T-helper 2 cell treated with Interferon-gamma antibody and Interleukin-4, amounts not matched to agents 100 ng/mL and 5 ng/mL, for 36 hours (primary cell): ENCODE data around the gene PIN1. TPM values are rescaled to one million over a fixed set of nuclear protein-coding genes. Genes with fewer than 3 reads are reported as not detected.
"Not testable (repeated sequence)": the region's sequence is repeated elsewhere in the genome, so short reads cannot be mapped to it uniquely, and the experiment has no call there.

Experiments used
- intact Hi-C: fragments of 100-400 bp; cut with micrococcal nuclease; formaldehyde crosslinking; loops from one replicate; pipeline ENCODE4 v1.15.1; 2023
- total RNA-seq: library from RNA; stranded (reverse); gene quantifications from 2 replicates; pipeline ENCODE4 v1.2.3, GENCODE V29; 2022

Gene PIN1
- total RNA-seq, 1 donor from 2014 or later: 91.0 TPM

- intact Hi-C loops: loop anchor here (2.0 kb wide), 2 partner anchors 49 to 677 kb away; partner anchors contain the start of genes ZNF317 and ZNF846
Observed at GRCh38 chr19:9818175-9818733, 16.9 kb upstream of the PIN1 start.

GRCh38 chr19:9818734-9819595, 16.2 kb upstream of the PIN1 start, which contains the start of gene FBXL12:
Gene FBXL12, minus strand, starts transcription at chr19:9819079. Its CDS starts 266 bp downstream, at chr19:9818813.
- intact Hi-C loops: loop anchor here (1.0 to 2.0 kb wide), 7 partner anchors 16 to 987 kb away; partner anchors contain the start of genes MBD3L1, PIN1, ZNF317 and ZNF558

- intact Hi-C loops: loop anchor here (1.0 to 2.0 kb wide), 7 partner anchors 16 to 987 kb away; partner anchors contain the start of genes MBD3L1, PIN1, ZNF317 and ZNF558
Observed at GRCh38 chr19:9819596-9819909, 15.6 kb upstream of the PIN1 start.

GRCh38 chr19:9820034-9820433, 15.1 kb upstream of the PIN1 start:
- intact Hi-C loops: not testable (repeated sequence)

- intact Hi-C loops: no loop called here
Observed at GRCh38 chr19:9823816-9824215, 11.3 kb upstream of the PIN1 start.

- intact Hi-C loops: loop anchor here (1.0 kb wide), 1 partner anchor 8 kb away; the partner anchor contains the start of gene PIN1
Observed at GRCh38 chr19:9827289-9828238, 7.6 kb upstream of the PIN1 start, which contains the start of gene UBL5. Gene UBL5, plus strand, starts transcription at chr19:9827918. Its CDS starts 420 bp downstream, at chr19:9828338.

- intact Hi-C loops: no loop called here
Observed at GRCh38 chr19:9828551-9829063, 6.5 kb upstream of the PIN1 start.

- intact Hi-C loops: no loop called here
Observed at GRCh38 chr19:9834307-9834725, 802 bp upstream of the PIN1 start.

- intact Hi-C loops: loop anchor here (1.0 kb wide), 3 partner anchors 8 to 44 kb away; partner anchors contain the start of genes FBXL12 and UBL5
Observed at GRCh38 chr19:9835507-9835949, 410 bp downstream of the PIN1 start.

GRCh38 chr19:9836021-9836420, 903 bp downstream of the PIN1 start:
- intact Hi-C loops: no loop called here

- intact Hi-C loops: no loop called here
Observed at GRCh38 chr19:9838324-9838723, 3.2 kb downstream of the PIN1 start.

GRCh38 chr19:9839415-9839814, 4.3 kb downstream of the PIN1 start:
- intact Hi-C loops: no loop called here

- intact Hi-C loops: no loop called here
Observed at GRCh38 chr19:9842834-9843625, 7.9 kb downstream of the PIN1 start.

- intact Hi-C loops: not testable (repeated sequence)
Observed at GRCh38 chr19:9843626-9844273, 8.6 kb downstream of the PIN1 start.

- intact Hi-C loops: no loop called here
Observed at GRCh38 chr19:9847087-9847671, 12.1 kb downstream of the PIN1 start.

GRCh38 chr19:9848060-9848459, 12.9 kb downstream of the PIN1 start:
- intact Hi-C loops: no loop called here

GRCh38 chr19:9848762-9849161, 13.6 kb downstream of the PIN1 start:
- intact Hi-C loops: no loop called here

- intact Hi-C loops: no loop called here
Observed at GRCh38 chr19:9849791-9850190, 14.7 kb downstream of the PIN1 start.
